ENCODE measurements around the gene PHKB.
A peak's percentile ranks its signal among the peaks of the same experiment; 100 is the strongest.
"Not testable (repeated sequence)": the region's sequence is repeated elsewhere in the genome, so short reads cannot be mapped to it uniquely, and the experiment has no call there.

Gene PHKB

DNA sequence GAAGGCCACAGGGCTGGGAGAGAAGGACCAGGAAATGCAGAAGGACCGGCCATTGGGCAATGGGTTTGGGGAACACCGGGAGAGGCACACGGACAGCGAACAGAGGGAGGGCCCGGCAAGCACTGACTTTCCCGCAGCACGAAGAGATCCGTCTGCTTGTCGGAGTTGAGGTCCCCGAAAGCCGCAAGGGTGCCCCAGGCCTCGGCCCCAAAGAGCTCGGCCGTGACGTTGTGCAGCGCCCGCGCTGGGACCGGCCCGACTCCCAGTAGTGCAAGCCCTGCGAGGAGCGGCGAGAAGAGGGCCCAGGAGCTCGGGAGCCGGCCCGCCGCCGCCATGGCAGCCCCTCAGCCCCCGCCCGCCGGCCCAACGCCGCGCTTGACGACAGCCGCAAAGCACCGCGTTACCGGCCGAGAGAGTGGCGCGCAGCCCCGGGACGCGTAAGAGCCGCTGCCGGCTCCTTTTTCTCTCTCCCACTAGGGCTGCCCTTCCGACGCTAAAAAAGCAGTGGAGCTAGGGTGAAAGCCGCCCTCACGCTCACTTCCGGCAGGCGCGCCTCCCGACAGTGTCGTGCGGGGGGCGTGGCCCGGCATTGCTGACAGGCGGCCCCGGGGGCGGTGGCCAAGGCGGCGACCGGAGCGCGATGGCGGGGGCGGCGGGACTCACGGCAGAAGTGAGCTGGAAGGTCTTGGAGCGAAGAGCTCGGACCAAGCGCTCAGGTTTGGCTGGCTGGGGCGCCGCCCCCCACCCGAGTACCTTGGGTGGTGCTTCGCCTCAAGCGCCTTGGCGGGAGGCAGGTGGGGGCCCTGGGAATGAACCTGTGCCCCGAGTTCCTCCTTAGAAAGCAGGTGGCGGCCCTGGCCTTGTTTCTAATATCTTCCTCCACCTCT lies at the start of gene PHKB, which contains the start of gene ITFG1:
TSS of gene PHKB (plus strand) at position 621 of the 887 bp plus-strand sequence. CDS start at position 641, 20 bp downstream.
TSS of gene ITFG1 (minus strand) at position 353 of the 887 bp plus-strand sequence. CDS start at position 335, 18 bp downstream.
- no peak within 1 kb of the TSS for H3K27ac ChIP-seq (ENCODE audit: low read length)
- no peaks in the 10 kb centered on the region for H3K9me3 ChIP-seq (ENCODE audit: control insufficient read depth, insufficient read depth, low read length)
- H3K4me3 ChIP-seq (ENCODE audit: low read length): peak within 1 kb of the TSS; percentile 91
- no peaks in the 10 kb centered on the region; the same call in 1 of the 2 replicates for H3K4me1 ChIP-seq (ENCODE audit: control insufficient read depth, insufficient read depth, low read length)
- H3K27me3 ChIP-seq (ENCODE audit: control insufficient read depth, insufficient read depth, low read length): no peaks in the 10 kb centered on the region
- DNase-seq (ENCODE audit: low read depth, low spot score): peak; percentile 58
- no CpG with 5 or more reads among the region's 82 CpGs for WGBS (ENCODE audit: insufficient coverage, insufficient read length)
- no peaks in the 10 kb centered on the region for H3K36me3 ChIP-seq (ENCODE audit: control insufficient read depth, insufficient read depth, low read length)

DNA sequence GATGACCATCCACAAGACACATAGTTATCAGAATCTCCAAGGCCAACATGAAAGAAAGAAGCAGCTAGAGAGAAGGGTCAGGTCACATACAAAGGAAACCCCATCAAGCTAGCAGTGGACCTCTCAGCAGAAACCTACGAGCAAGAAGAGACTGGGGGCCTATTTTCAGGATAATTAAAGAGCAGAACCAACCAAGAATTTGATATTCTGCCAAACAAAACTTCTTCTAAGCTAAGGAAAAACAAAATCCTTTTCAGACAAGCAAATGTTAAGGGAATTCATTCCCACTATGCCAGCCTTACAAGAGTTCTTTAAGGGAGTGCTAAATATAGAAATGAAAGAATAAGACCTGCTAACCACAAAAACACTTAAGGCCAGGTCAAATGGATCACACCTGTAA lies 48.1 kb upstream of the PHKB start:
- H3K27ac ChIP-seq (ENCODE audit: low read length): no peak overlapping the region
- no peaks in the 10 kb centered on the region for H3K9me3 ChIP-seq (ENCODE audit: control insufficient read depth, insufficient read depth, low read length)
- no peak overlapping the region for H3K4me3 ChIP-seq (ENCODE audit: low read length)
- no peak for DNase-seq (ENCODE audit: low read depth, low spot score)
- no peaks in the 10 kb centered on the region for H3K36me3 ChIP-seq (ENCODE audit: control insufficient read depth, insufficient read depth, low read length)
- H3K27me3 ChIP-seq (ENCODE audit: control insufficient read depth, insufficient read depth, low read length): no peaks in the 10 kb centered on the region
- no peaks in the 10 kb centered on the region for H3K4me1 ChIP-seq (ENCODE audit: control insufficient read depth, insufficient read depth, low read length)
- WGBS (ENCODE audit: insufficient coverage, insufficient read length): no CpG with 5 or more reads among the region's 1 CpG

GRCh38 chr16:47416869-47417268 lies 44.3 kb upstream of the PHKB start:
- H3K9me3 ChIP-seq (ENCODE audit: control insufficient read depth, insufficient read depth, low read length): no peaks in the 10 kb centered on the region
- no peak overlapping the region for H3K4me3 ChIP-seq (ENCODE audit: low read length)
- H3K4me1 ChIP-seq (ENCODE audit: control insufficient read depth, insufficient read depth, low read length): no peaks in the 10 kb centered on the region
- no peak for DNase-seq (ENCODE audit: low read depth, low spot score)
- H3K27me3 ChIP-seq (ENCODE audit: control insufficient read depth, insufficient read depth, low read length): no peaks in the 10 kb centered on the region
- H3K36me3 ChIP-seq (ENCODE audit: control insufficient read depth, insufficient read depth, low read length): no peaks in the 10 kb centered on the region
- WGBS (ENCODE audit: insufficient coverage, insufficient read length): no CpG with 5 or more reads among the region's 1 CpG
- no peak overlapping the region for H3K27ac ChIP-seq (ENCODE audit: low read length)

- no peaks in the 10 kb centered on the region for H3K27me3 ChIP-seq (ENCODE audit: control insufficient read depth, insufficient read depth, low read length)
- DNase-seq (ENCODE audit: low read depth, low spot score): no peak
- H3K27ac ChIP-seq (ENCODE audit: low read length): no peak overlapping the region
- no peak overlapping the region for H3K4me3 ChIP-seq (ENCODE audit: low read length)
- no peaks in the 10 kb centered on the region for H3K4me1 ChIP-seq (ENCODE audit: control insufficient read depth, insufficient read depth, low read length)
- H3K36me3 ChIP-seq (ENCODE audit: control insufficient read depth, insufficient read depth, low read length): no peaks in the 10 kb centered on the region; the same call in 1 of the 2 replicates
- no CpG with 5 or more reads among the region's 13 CpGs for WGBS (ENCODE audit: insufficient coverage, insufficient read length)
- H3K9me3 ChIP-seq (ENCODE audit: control insufficient read depth, insufficient read depth, low read length): no peaks in the 10 kb centered on the region
Measured at GRCh38 chr16:47424846-47425245, 36.3 kb upstream of the PHKB start.

DNA sequence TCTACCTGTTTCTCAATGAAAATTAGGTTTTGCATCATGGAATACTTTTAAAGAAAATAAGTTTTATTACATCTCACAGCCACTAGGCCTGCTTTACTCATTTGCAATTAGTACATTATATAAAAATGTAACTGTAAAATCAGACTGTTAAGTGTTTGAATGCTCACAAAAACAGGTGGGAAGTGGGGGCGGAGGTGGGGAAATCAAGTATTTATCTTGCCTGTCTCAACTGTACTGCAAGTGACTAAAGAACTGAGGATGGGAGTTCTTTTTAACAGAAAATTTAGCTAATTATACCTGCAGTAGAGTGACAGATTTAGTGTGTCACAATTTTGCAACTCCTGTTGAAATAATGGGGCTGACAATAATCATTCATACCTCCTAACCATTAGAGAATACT lies 34.3 kb upstream of the PHKB start:
- Histone ChIP-seq H3K27ac (ENCODE audit: low read length) (no peak overlapping the region), H3K4me3 (ENCODE audit: low read length) (no peak overlapping the region), H3K36me3 (ENCODE audit: control insufficient read depth, insufficient read depth, low read length) (no peaks in the 10 kb centered on the region; the same call in 1 of the 2 replicates), H3K9me3 (ENCODE audit: control insufficient read depth, insufficient read depth, low read length) (no peaks in the 10 kb centered on the region), H3K4me1 (ENCODE audit: control insufficient read depth, insufficient read depth, low read length) (no peaks in the 10 kb centered on the region), H3K27me3 (ENCODE audit: control insufficient read depth, insufficient read depth, low read length) (no peaks in the 10 kb centered on the region)
- WGBS (ENCODE audit: insufficient coverage, insufficient read length): no CpG with 5 or more reads among the region's 1 CpG
- DNase-seq (ENCODE audit: low read depth, low spot score): no peak

DNA sequence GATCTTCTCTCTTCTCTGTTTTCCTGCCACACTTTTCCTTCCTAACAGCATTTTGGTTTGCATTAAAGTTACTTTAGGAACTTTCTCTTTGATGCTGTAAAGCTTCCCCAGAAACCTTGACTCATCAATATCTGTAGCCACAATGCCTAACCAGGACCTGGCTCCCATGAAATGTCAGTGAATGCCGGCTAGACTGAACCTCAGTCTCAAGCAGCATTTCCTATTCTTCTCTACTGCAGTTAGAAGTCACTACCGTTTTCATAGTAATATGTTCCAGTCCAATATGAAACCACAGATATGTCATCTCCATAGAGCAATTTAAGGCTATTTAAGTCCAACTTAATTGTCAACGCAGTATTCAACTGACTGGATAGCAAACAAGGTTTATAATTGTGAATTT lies 29.2 kb upstream of the PHKB start:
- Histone ChIP-seq H3K27ac (ENCODE audit: low read length) (no peak overlapping the region), H3K27me3 (ENCODE audit: control insufficient read depth, insufficient read depth, low read length) (no peaks in the 10 kb centered on the region), H3K4me1 (ENCODE audit: control insufficient read depth, insufficient read depth, low read length) (no peaks in the 10 kb centered on the region), H3K9me3 (ENCODE audit: control insufficient read depth, insufficient read depth, low read length) (no peaks in the 10 kb centered on the region), H3K4me3 (ENCODE audit: low read length) (no peak overlapping the region), H3K36me3 (ENCODE audit: control insufficient read depth, insufficient read depth, low read length) (no peaks in the 10 kb centered on the region)
- DNase-seq (ENCODE audit: low read depth, low spot score): no peak
- WGBS (ENCODE audit: insufficient coverage, insufficient read length): no CpG with 5 or more reads among the region's 3 CpGs

- not testable (repeated sequence) for H3K4me3 ChIP-seq (ENCODE audit: low read length); H3K4me1 ChIP-seq (ENCODE audit: control insufficient read depth, insufficient read depth, low read length); H3K27me3 ChIP-seq (ENCODE audit: control insufficient read depth, insufficient read depth, low read length); H3K36me3 ChIP-seq (ENCODE audit: control insufficient read depth, insufficient read depth, low read length); DNase-seq (ENCODE audit: low read depth, low spot score); H3K27ac ChIP-seq (ENCODE audit: low read length); H3K9me3 ChIP-seq (ENCODE audit: control insufficient read depth, insufficient read depth, low read length)
- WGBS (ENCODE audit: insufficient coverage, insufficient read length): no CpG with 5 or more reads among the region's 2 CpGs
Measured at GRCh38 chr16:47434274-47434673, 26.9 kb upstream of the PHKB start.

- H3K9me3 ChIP-seq (ENCODE audit: control insufficient read depth, insufficient read depth, low read length); DNase-seq (ENCODE audit: low read depth, low spot score); H3K27ac ChIP-seq (ENCODE audit: low read length); H3K27me3 ChIP-seq (ENCODE audit: control insufficient read depth, insufficient read depth, low read length); H3K4me3 ChIP-seq (ENCODE audit: low read length); H3K36me3 ChIP-seq (ENCODE audit: control insufficient read depth, insufficient read depth, low read length); H3K4me1 ChIP-seq (ENCODE audit: control insufficient read depth, insufficient read depth, low read length): not testable (repeated sequence)
- no CpG with 5 or more reads among the region's 3 CpGs for WGBS (ENCODE audit: insufficient coverage, insufficient read length)
Measured at GRCh38 chr16:47440066-47440465, 21.1 kb upstream of the PHKB start.

DNA sequence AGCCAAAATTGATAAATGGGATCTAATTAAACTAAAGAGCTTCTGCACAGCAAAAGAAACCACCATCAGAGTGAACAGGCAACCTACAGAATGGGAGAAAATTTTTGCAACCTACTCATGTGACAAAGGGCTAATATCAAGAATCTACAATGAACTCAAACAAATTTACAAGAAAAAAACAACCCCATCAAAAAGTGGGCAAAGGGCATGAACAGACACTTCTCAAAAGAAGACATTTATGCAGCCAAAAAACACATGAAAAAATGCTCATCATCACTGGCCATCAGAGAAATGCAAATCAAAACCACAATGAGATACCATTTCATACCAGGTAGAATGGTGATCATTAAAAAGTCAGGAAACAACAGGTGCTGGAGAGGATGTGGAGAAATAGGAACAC lies 18.2 kb upstream of the PHKB start:
- not testable (repeated sequence) for H3K4me1 ChIP-seq (ENCODE audit: control insufficient read depth, insufficient read depth, low read length); H3K36me3 ChIP-seq (ENCODE audit: control insufficient read depth, insufficient read depth, low read length); H3K4me3 ChIP-seq (ENCODE audit: low read length); H3K9me3 ChIP-seq (ENCODE audit: control insufficient read depth, insufficient read depth, low read length); DNase-seq (ENCODE audit: low read depth, low spot score); H3K27ac ChIP-seq (ENCODE audit: low read length); H3K27me3 ChIP-seq (ENCODE audit: control insufficient read depth, insufficient read depth, low read length)

DNA sequence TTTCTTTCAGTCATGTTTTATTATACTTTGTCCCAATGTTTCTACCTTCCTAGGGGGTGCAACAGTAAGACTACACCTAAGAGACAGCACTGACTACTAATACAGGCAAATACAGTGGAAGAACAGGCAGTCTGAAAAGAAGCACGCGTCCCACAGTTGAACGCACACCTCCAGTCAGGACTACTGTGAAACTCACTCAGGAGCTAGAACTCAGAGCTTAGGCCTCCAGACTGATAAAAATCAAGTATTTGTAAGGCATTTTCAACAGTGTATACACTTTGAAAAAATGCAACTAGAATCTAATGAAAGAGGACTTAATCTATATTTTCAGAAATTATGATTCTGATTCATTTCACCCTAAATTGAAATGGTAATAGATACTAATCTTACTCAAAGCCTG lies 14.7 kb upstream of the PHKB start:
- Histone ChIP-seq H3K9me3 (ENCODE audit: control insufficient read depth, insufficient read depth, low read length) (no peaks in the 10 kb centered on the region), H3K4me1 (ENCODE audit: control insufficient read depth, insufficient read depth, low read length) (no peaks in the 10 kb centered on the region), H3K27me3 (ENCODE audit: control insufficient read depth, insufficient read depth, low read length) (no peaks in the 10 kb centered on the region), H3K36me3 (ENCODE audit: control insufficient read depth, insufficient read depth, low read length) (0 out of 2 replicates have a peak, but pooled peaks cover under 1% of the 10 kb centered on the region), H3K4me3 (ENCODE audit: low read length) (no peak overlapping the region), H3K27ac (ENCODE audit: low read length) (no peak overlapping the region)
- DNase-seq (ENCODE audit: low read depth, low spot score): no peak
- WGBS (ENCODE audit: insufficient coverage, insufficient read length): no CpG with 5 or more reads among the region's 3 CpGs
